ENCODE data around the gene GIMAP8.

The GIMAP8 gene

GRCh38 chr7:150450491-150451001, at the start of gene GIMAP8:
Gene GIMAP8 (plus strand): TSS chr7:150450630. CDS start chr7:150466699, 16,069 bp downstream.
- no peak for DNase-seq

- DNase-seq = no peak
Observed at GRCh38 chr7:150400788-150401423, 49.5 kb upstream of the GIMAP8 start.

- DNase-seq = no peak
Observed at GRCh38 chr7:150401424-150401790, 49.0 kb upstream of the GIMAP8 start.

GRCh38 chr7:150401861-150402631, 48.4 kb upstream of the GIMAP8 start:
- DNase-seq = no peak

- no peak for DNase-seq
Observed at GRCh38 chr7:150402671-150403321, 47.6 kb upstream of the GIMAP8 start.

- DNase-seq = no peak
Observed at GRCh38 chr7:150403376-150404171, 46.9 kb upstream of the GIMAP8 start.

- DNase-seq = no peak
Observed at GRCh38 chr7:150404172-150404804, 46.1 kb upstream of the GIMAP8 start.

GRCh38 chr7:150404805-150405583, 45.4 kb upstream of the GIMAP8 start:
- peak; percentile 40 for DNase-seq

- DNase-seq = no peak
Observed at GRCh38 chr7:150405584-150406311, 44.7 kb upstream of the GIMAP8 start.

GRCh38 chr7:150406312-150406566, 44.2 kb upstream of the GIMAP8 start:
- DNase-seq = no peak

GRCh38 chr7:150406567-150407421, 43.6 kb upstream of the GIMAP8 start:
- DNase-seq = no peak

GRCh38 chr7:150407588-150408392, 42.6 kb upstream of the GIMAP8 start:
- DNase-seq = no peak

- DNase-seq = no peak
Observed at GRCh38 chr7:150408393-150409299, 41.8 kb upstream of the GIMAP8 start.

GRCh38 chr7:150409300-150410030, 41.0 kb upstream of the GIMAP8 start:
- no peak for DNase-seq

GRCh38 chr7:150410131-150410530, 40.3 kb upstream of the GIMAP8 start:
- DNase-seq = no peak

- DNase-seq = no peak
Observed at GRCh38 chr7:150410680-150411346, 39.6 kb upstream of the GIMAP8 start.

- DNase-seq = no peak
Observed at GRCh38 chr7:150411606-150412005, 38.8 kb upstream of the GIMAP8 start.
